DOHH2 (cell line): ENCODE results near the gene CACNG8.
"Not testable (repeated sequence)": the region's sequence is repeated elsewhere in the genome, so short reads cannot be mapped to it uniquely, and the experiment has no call there.

Experiments used
- EZH2phosphoT487 ChIP-seq: fragments of 200-600 bp; sonication (generic); IDR thresholded peaks from 2 replicates; pipeline ENCODE4 v1.6.1; 2017; ENCODE audit warnings: borderline replicate concordance, mild to moderate bottlenecking, antibody characterized with exemption, low read length, moderate library complexity, mixed read lengths
- TF ChIP-seq, protein P1 (sequence below): fragments of 200-600 bp; sonication (generic); IDR thresholded peaks from one replicate; pipeline ENCODE4 v1.5.1; 2014; ENCODE audit warnings: antibody characterized with exemption, mild to moderate bottlenecking, low read depth, low read length; ENCODE audit not compliant: poor library complexity, severe bottlenecking

- TF ChIP-seq, protein P1, sequence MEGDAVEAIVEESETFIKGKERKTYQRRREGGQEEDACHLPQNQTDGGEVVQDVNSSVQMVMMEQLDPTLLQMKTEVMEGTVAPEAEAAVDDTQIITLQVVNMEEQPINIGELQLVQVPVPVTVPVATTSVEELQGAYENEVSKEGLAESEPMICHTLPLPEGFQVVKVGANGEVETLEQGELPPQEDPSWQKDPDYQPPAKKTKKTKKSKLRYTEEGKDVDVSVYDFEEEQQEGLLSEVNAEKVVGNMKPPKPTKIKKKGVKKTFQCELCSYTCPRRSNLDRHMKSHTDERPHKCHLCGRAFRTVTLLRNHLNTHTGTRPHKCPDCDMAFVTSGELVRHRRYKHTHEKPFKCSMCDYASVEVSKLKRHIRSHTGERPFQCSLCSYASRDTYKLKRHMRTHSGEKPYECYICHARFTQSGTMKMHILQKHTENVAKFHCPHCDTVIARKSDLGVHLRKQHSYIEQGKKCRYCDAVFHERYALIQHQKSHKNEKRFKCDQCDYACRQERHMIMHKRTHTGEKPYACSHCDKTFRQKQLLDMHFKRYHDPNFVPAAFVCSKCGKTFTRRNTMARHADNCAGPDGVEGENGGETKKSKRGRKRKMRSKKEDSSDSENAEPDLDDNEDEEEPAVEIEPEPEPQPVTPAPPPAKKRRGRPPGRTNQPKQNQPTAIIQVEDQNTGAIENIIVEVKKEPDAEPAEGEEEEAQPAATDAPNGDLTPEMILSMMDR = not testable (repeated sequence)
- not testable (repeated sequence) for TF ChIP-seq EZH2phosphoT487
Measured at GRCh38 chr19:54036542-54036941, 73.8 kb downstream of the CACNG8 start.
